Measurements from ENCODE around the gene SUGCT.

SUGCT gene

DNA sequence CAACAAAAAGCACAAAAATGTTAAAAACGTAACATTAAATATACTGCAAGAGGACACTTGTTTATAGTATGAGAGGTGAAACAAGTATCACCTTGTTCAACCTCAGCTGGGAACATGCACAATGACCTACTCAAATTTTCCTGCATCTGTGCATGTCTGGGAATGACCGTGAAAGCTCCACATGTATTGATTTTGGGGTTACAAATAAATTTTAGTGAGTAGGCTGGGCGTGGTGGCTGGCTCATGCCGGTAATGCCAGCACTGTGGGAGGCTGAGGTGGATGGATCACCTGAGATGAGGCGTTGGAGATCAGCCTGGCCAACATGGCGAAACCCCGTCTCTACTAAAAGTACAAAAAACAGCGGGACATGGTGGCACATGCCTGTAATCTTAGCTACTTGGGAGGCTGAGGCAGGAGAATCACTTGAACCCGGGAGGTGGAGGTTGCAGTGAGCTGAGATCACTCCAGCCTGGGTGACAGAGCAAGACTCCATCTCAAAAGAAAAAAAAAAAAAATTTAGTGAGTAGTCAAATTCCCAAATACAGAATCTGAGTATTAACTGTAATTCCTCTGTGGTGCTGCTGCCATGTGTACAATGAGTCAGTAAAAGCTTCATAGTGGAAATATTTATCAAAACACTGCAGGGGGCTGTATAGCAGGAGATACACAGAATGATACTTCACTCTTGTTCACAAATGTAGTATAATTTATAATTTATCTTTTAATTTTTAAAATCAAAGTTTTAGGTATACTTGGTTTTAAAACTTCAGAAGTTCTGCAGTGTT lies 41.1 kb downstream of the SUGCT start:
- TF ChIP-seq, protein P1, sequence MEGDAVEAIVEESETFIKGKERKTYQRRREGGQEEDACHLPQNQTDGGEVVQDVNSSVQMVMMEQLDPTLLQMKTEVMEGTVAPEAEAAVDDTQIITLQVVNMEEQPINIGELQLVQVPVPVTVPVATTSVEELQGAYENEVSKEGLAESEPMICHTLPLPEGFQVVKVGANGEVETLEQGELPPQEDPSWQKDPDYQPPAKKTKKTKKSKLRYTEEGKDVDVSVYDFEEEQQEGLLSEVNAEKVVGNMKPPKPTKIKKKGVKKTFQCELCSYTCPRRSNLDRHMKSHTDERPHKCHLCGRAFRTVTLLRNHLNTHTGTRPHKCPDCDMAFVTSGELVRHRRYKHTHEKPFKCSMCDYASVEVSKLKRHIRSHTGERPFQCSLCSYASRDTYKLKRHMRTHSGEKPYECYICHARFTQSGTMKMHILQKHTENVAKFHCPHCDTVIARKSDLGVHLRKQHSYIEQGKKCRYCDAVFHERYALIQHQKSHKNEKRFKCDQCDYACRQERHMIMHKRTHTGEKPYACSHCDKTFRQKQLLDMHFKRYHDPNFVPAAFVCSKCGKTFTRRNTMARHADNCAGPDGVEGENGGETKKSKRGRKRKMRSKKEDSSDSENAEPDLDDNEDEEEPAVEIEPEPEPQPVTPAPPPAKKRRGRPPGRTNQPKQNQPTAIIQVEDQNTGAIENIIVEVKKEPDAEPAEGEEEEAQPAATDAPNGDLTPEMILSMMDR (IDR thresholded peaks at IDR 0.05; ENCODE audit: low read depth, low read length), result no peak
- no peak for DNase-seq (ENCODE audit: extremely low read depth, low read depth)

DNA sequence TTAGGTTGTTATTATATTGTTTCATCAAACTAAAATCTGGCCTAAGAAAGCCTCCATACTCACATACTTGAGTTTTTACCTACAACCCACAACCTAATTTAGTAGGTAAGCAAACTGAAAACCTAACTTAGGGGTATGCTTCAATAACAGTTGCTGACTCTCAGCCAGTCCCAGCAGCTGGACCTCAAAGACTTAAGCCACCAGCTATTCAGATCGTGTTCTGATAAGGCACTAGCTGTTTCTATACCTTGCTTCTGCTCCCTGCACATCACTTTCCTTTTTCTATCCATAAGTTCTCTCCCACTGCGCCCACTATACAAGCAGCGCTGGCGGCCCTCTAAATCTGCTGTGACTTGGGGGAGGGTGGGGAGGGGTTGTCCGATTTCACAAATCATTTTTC lies 42.3 kb downstream of the SUGCT start:
- TF ChIP-seq, protein P1 (IDR thresholded peaks at IDR 0.05; ENCODE audit: low read depth, low read length), result no peak
- DNase-seq (ENCODE audit: extremely low read depth, low read depth), result no peak

DNA sequence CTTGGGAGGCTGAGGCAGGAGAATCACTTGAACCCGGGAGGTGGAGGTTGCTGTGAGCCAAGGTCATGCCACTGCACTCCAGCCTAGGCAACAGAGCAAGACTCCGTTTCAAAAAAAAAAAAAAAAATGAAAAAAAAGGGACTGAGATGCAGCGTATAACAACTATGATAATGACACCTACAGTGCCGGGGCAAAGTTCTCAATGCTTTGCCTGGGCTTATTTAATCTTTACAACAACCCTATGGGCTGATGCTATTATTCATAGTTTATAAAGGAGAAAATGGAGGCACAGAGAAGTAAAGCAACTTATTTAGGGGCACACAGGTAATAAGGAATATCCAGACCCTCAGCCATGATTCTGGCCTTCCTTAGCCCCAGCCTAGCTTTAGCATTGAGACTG lies 47.6 kb downstream of the SUGCT start:
- TF ChIP-seq, protein P1 (IDR thresholded peaks at IDR 0.05; ENCODE audit: low read depth, low read length), result no peak
- DNase-seq (ENCODE audit: extremely low read depth, low read depth), result no peak

DNA sequence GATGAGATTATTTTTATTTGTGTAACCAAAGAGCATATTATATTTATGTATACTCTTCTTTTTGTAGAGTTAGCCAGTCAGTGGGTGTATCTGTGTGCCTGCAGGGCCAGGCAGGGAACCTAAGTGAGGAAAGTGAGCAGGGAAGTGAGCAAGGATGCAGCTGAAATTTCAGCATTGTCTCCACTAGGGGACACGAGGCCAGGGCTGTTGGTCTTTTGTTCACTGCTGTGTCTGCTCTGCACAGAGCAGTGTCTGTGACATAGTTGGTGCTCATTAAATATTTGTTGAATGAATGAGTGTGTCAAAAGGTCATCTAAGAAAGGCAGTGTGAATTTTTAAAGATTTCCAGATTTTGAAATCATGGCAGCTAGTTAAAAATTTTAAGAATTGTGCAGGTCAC lies 51.8 kb downstream of the SUGCT start:
- no peak for DNase-seq (ENCODE audit: extremely low read depth, low read depth)
- TF ChIP-seq, protein P1 (IDR thresholded peaks at IDR 0.05; ENCODE audit: low read depth, low read length), result no peak

DNA sequence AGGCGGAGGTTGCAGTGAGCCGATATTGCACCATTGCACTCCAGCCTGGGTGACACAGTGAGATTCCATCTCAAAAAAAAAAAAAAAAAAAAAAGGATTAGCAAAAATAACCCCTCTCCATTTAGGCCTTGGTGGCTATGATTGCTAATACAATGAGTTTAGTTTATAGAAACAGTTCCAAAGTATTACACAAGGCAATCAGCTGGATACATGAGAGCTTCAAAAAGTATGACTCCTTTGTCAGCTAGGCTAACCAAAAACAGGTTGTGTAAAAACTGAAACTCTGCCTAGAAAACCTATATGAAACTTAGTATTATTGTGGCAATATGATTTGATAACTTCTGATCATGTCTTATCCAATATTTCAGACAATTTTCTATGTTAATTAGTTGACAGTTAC lies 57.2 kb downstream of the SUGCT start:
- TF ChIP-seq, protein P1 (IDR thresholded peaks at IDR 0.05; ENCODE audit: low read depth, low read length), result no peak
- peak; percentile 80 for DNase-seq (ENCODE audit: extremely low read depth, low read depth)

DNA sequence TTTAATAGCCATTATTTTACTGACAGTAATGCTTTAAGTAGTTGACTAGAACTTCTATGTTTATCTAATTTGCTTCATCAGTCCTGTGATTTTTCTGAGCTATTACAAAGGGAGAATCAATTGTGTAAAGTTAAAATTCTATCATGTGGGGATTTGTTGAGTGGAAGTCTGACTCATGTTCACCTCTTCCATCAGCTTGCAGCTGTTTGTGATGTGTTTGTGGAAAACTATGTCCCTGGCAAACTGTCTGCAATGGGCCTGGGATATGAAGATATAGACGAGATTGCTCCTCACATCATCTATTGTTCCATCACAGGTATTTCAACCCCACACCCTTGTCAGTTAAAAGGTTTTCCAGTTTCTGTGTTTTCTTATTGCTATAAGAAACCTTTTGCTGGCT lies 59.9 kb downstream of the SUGCT start:
- DNase-seq (ENCODE audit: extremely low read depth, low read depth), result peak; percentile 39
- TF ChIP-seq, protein P1 (IDR thresholded peaks at IDR 0.05; ENCODE audit: low read depth, low read length), result no peak

DNA sequence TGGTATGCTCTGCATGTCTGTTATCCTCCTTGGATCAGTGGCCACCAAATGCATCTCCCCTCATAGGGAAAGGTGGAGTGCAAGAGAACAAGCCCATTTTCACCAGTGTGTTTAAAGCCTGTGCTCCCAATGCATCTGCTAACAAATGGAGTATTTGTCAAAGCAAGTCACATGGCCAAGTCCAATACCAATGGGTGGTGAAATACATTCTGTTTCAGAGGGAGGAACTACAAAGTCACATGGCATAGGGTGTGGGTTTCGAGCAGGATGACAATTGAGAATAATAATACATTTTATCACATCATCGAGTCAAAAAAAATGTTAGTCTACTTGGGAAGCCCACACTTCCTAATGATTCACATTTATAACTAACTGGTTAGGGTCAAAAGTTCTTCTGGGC lies 62.7 kb downstream of the SUGCT start:
- no peak for DNase-seq (ENCODE audit: extremely low read depth, low read depth)
- TF ChIP-seq, protein P1 (IDR thresholded peaks at IDR 0.05; ENCODE audit: low read depth, low read length), result no peak
